ENCODE measurements around the gene SLC22A15.

- no peak for TF ChIP-seq ZNF211 (tag by site-specific recombination; IDR thresholded peaks at IDR 0.05; ENCODE audit: low read depth)
- TF ChIP-seq CTCF (tag by site-specific recombination; IDR thresholded peaks at IDR 0.05), result no peak
- no peak for TF ChIP-seq ZNF138 (tag by site-specific recombination; IDR thresholded peaks at IDR 0.05; ENCODE audit: borderline replicate concordance)
- TF ChIP-seq BCL11A (tag by site-specific recombination; IDR thresholded peaks at IDR 0.05; ENCODE audit: low read depth), result no peak
- no peak for TF ChIP-seq PRDM10 (tag by site-specific recombination; IDR thresholded peaks at IDR 0.05)
- TF ChIP-seq PRDM1 (tag by site-specific recombination; IDR thresholded peaks at IDR 0.05), result no peak
- no peak for TF ChIP-seq ATF2 (tag by site-specific recombination; IDR thresholded peaks at IDR 0.05; ENCODE audit: low read depth)
- TF ChIP-seq ZNF423 (tag by site-specific recombination; IDR thresholded peaks at IDR 0.05), result no peak
- no peak for TF ChIP-seq ZNF596 (tag by site-specific recombination; IDR thresholded peaks at IDR 0.05)
- no peak for TF ChIP-seq KLF17 (tag by site-specific recombination; IDR thresholded peaks at IDR 0.05)
- no peak for TF ChIP-seq ZNF24 (tag by site-specific recombination; IDR thresholded peaks at IDR 0.05)
- no peak for TF ChIP-seq ZNF76 (tag by site-specific recombination; IDR thresholded peaks at IDR 0.05; ENCODE audit: borderline replicate concordance, low read depth)
- TF ChIP-seq ZBTB11 (tag by site-specific recombination; conservative IDR thresholded peaks at IDR 0.05; ENCODE audit: low read depth), result no peak
These were observed 697 bp downstream of the SLC22A15 start for GRCh38 chr1:115976921-115977498.
